Endothelial cell of umbilical vein (primary cell): ENCODE data around the gene RNF138.

Experiments
- EZH2 ChIP-seq: IDR thresholded peaks from 2 replicates; pipeline ENCODE4 v1.6.1; 2012; ENCODE audit warnings: borderline replicate concordance, low read depth, mild to moderate bottlenecking, moderate library complexity, low read length, inconsistent platforms; ENCODE audit not compliant: severe bottlenecking
- JUN ChIP-seq: IDR thresholded peaks from 2 replicates; pipeline ENCODE4 v1.6.1; 2011; ENCODE audit warnings: borderline replicate concordance, low read depth; ENCODE audit not compliant: insufficient read length, insufficient read depth
- POLR2A ChIP-seq: IDR thresholded peaks from 2 replicates; pipeline ENCODE4 v1.6.1; 2012; ENCODE audit warnings: low read depth, mild to moderate bottlenecking, control low read depth, low read length
- POLR2AphosphoS5 ChIP-seq: IDR thresholded peaks from 2 replicates; pipeline ENCODE4 v1.6.1; 2012; ENCODE audit warnings: low read depth, mild to moderate bottlenecking, control low read depth, low read length, moderate library complexity; ENCODE audit not compliant: insufficient read depth
- TF ChIP-seq, protein P1 (sequence below), 2 donors: IDR thresholded peaks; 1 replicate in 1 of 2; 2 replicates in 1 of 2; pipeline ENCODE4 v1.5.1; 2011; ENCODE audit warnings: low read length in 2 of 2, mild to moderate bottlenecking in 2 of 2, moderate library complexity in 2 of 2, control low read depth in 1 of 2, inconsistent platforms in 1 of 2, low read depth in 1 of 2; ENCODE audit not compliant: insufficient read depth in 1 of 2; ENCODE audit errors: extremely low read depth in 1 of 2
- TF ChIP-seq, protein P2 (sequence below): IDR thresholded peaks from 2 replicates; pipeline ENCODE4 v1.6.1; 2011; ENCODE audit not compliant: insufficient read depth, insufficient read length

DNA sequence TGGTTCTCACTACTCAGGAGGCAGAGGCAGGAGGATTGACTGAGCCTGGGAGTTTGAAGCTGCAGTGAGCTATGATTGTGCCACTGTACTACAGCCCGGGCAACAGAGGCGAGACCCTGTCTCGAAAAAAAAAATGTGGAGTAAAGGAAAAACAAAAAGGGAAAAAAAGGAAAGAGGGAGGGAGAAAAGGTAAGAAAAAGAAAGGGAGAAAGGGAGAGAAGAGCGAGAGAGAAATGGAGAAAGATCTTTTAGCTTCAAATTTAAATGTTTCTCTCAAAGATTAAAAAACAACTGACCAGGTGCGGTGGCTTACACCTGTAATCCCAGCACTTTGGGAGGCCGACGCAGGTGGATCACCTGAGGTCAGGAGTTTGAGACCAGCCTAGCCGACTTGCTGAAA is 7.9 kb upstream of the RNF138 start:
- TF ChIP-seq POLR2A (no peak), EZH2 (no peak), POLR2AphosphoS5 (no peak), JUN (no peak)
- TF ChIP-seq, protein P1, sequence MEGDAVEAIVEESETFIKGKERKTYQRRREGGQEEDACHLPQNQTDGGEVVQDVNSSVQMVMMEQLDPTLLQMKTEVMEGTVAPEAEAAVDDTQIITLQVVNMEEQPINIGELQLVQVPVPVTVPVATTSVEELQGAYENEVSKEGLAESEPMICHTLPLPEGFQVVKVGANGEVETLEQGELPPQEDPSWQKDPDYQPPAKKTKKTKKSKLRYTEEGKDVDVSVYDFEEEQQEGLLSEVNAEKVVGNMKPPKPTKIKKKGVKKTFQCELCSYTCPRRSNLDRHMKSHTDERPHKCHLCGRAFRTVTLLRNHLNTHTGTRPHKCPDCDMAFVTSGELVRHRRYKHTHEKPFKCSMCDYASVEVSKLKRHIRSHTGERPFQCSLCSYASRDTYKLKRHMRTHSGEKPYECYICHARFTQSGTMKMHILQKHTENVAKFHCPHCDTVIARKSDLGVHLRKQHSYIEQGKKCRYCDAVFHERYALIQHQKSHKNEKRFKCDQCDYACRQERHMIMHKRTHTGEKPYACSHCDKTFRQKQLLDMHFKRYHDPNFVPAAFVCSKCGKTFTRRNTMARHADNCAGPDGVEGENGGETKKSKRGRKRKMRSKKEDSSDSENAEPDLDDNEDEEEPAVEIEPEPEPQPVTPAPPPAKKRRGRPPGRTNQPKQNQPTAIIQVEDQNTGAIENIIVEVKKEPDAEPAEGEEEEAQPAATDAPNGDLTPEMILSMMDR (IDR thresholded peaks at IDR 0.05; ENCODE audit: extremely low read depth in 1 of 2, insufficient read depth in 1 of 2, low read depth in 1 of 2, low read length in 2 of 2): no peak
- TF ChIP-seq, protein P2, sequence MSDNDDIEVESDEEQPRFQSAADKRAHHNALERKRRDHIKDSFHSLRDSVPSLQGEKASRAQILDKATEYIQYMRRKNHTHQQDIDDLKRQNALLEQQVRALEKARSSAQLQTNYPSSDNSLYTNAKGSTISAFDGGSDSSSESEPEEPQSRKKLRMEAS: no peak
